GM21515 (cell line): Measurements from ENCODE around the gene CPNE2.

Experiments
- ATAC-seq: cut with Tn5 transposase; IDR thresholded peaks from one replicate; pipeline ENCODE4 v1.9.1; 2021; ENCODE audit not compliant: unreplicated experiment

Gene CPNE2

GRCh38 chr16:57192146-57192545 is 99.8 kb downstream of the CPNE2 start:
- no peak for ATAC-seq

DNA sequence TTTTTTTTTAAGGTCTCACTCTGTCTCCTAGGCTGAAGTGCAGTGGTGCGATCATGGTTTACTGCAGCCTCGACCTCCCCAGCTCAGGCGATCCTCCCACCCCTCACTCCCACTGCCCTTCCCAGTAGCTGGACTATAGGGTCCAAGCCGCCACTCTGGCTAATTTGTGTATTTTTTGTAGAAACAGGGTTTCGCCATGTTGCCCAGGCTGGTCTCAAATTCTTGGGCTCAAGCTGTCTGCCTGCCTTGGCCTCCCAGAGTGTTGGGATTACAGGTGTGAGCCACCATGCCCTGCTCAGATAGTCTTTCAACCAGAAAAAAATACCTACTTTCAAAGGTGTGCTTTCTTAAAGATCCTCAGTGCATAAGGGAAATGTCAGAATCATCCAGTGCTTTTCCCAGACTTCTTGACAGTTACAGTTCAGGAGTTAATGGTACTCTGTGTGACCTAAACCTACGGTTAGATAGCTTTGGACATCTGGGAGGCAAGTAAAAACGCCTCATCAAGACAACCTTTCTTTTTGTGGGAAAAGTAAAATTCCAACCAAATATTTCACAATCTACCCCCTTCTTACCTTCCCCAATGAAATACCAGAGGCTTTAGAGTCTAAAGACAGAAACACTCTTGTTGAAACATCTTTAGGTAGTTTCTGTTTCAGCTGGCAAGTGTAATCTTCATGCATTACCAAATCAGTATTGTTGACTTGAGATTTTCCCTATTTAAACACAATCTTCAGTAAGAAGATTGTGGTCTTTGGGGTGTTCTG is 100.5 kb downstream of the CPNE2 start:
- ATAC-seq: no peak

DNA sequence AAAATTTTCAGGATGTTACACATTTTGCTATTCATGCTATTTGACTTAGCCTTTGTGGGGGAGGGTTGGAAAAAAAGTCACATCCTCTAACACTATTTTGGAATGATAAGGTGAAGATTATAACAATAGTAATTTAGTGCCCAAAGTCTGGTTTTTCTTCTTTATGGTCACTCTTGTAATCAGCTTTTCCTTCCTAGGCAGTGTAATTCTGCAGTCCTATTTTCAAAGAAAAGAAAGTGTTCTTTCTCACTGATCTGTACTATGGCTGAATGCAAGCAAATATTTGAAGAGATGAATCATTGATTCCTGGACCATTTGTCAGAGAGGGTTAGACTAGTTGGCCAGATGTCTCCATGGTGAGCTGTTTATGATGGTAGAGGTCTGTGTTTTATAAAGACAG is 102.1 kb downstream of the CPNE2 start:
- no peak for ATAC-seq

- no peak for ATAC-seq
Measured at GRCh38 chr16:57196286-57196685, 103.9 kb downstream of the CPNE2 start.

DNA sequence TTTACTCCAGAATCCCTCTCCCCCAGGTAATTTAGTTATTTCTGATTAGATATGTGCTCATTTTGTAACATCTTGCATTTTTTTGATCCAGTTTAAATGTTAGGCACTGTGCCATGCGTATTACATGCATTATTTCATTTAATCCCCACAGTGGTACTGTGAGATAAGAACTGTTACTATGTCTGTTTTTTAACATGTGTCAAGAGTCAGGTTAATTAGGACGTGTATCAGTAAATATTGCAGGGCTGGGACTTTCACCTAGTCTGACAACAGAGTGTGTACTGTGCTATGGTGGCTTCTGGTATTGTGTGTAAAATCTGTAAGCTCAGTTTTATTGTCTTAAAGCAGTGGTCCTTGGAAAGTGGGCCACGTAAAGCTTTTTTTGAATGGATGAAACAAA is 104.4 kb downstream of the CPNE2 start:
- no peak for ATAC-seq
